A549 (cell line): Measurements from ENCODE around the gene DGUOK. TPM values are rescaled to one million over a fixed set of nuclear protein-coding genes. Genes with fewer than 3 reads are reported as not detected.

Experiments
- ATAC-seq, 2 experiments: fragments of 200-7000 bp in 1 of 2; fragments of >200 bp in 1 of 2; cut with Nextera tagmentation in 1 of 2; cut with Tn5 transposase in 1 of 2; 3 replicates each; pipeline versions ENCODE4 v1.8.0 to v1.9.1; 2018 to 2020; ENCODE audit warnings: mild to moderate bottlenecking in 1 of 2, moderate library complexity in 1 of 2
- CTCF ChIA-PET: fragments of 300-600 bp; sonication (Branson Sonifier 250); formaldehyde crosslinking; extraction: SDS; loops from one replicate; lab custom pipeline; 2021; ENCODE audit warnings: antibody characterized with exemption, inconsistent platforms; lab: Yijun Ruan, JAX
- POLR2A ChIA-PET: fragments of 350-600 bp; formaldehyde crosslinking; extraction: SDS; loops from one replicate; lab custom pipeline; 2021; ENCODE audit warnings: antibody characterized with exemption, inconsistent platforms; lab: Yijun Ruan, JAX
- DNase-seq, 2 experiments: peaks; one replicate each; pipeline versions ENCODE4 v3.0.0 to v3.0.0-alpha.2; 2011 to 2016; ENCODE audit warnings: low read depth in 1 of 2, low spot score in 1 of 2
- FAIRE-seq: peaks from 2 replicates; lab custom pipeline; 2011; peaks lifted over from hg19 to GRCh38; lab: Jason Lieb, UNC
- H3K27ac ChIP-seq, 2 experiments: fragments of >200 bp; sonication (Bioruptor Twin); formaldehyde crosslinking; 3 replicates each; pipeline ENCODE4 v1.5.1; 2016 to 2017
- H3K4me1 ChIP-seq: fragments of >200 bp; sonication (Bioruptor Twin); formaldehyde crosslinking; 3 replicates; pipeline ENCODE4 v1.6.1; 2016
- H3K4me2 ChIP-seq: fragments of >200 bp; sonication (Bioruptor Twin); formaldehyde crosslinking; 3 replicates; pipeline ENCODE4 v1.6.1; 2016
- H3K4me3 ChIP-seq: fragments of >200 bp; sonication (Bioruptor Twin); formaldehyde crosslinking; 3 replicates; pipeline ENCODE4 v1.5.1; 2016
- H3K9me3 ChIP-seq: fragments of >200 bp; sonication (Bioruptor Twin); formaldehyde crosslinking; 3 replicates; pipeline ENCODE4 v1.6.1; 2016
- CBX8 ChIP-seq: fragments of 200-600 bp; sonication (generic); IDR thresholded peaks from 2 replicates; pipeline ENCODE4 v1.6.1; 2016
- EHMT2 ChIP-seq: fragments of 200-600 bp; sonication (generic); IDR thresholded peaks from 2 replicates; pipeline ENCODE4 v1.6.1; 2016; ENCODE audit warnings: antibody characterized with exemption, low read depth, mild to moderate bottlenecking, moderate library complexity
- EP300 ChIP-seq, 2 experiments: fragments of >200 bp; sonication (Bioruptor Twin); formaldehyde crosslinking; IDR thresholded peaks; 2 replicates in 1 of 2; 3 replicates in 1 of 2; pipeline ENCODE4 v1.6.1; 2016 to 2017
- FOSL2 ChIP-seq, 2 experiments: fragments of 450-650 bp in 1 of 2; fragments of >200 bp in 1 of 2; sonication (Bioruptor Twin) in 1 of 2; formaldehyde crosslinking; IDR thresholded peaks; 2 replicates each; pipeline versions ENCODE4 v1.5.0 to v1.6.1; 2016 to 2020; ENCODE audit warnings: mild to moderate bottlenecking in 1 of 2, moderate library complexity in 1 of 2
- FOXS1 ChIP-seq: fragments of 250-450 bp; sonication (Bioruptor Pico); IDR thresholded peaks from 2 replicates; pipeline ENCODE4 v1.5.0; 2020; ENCODE audit warnings: mild to moderate bottlenecking, moderate library complexity
- GATA3 ChIP-seq: IDR thresholded peaks from 2 replicates; pipeline ENCODE4 v1.6.1; 2012; ENCODE audit warnings: borderline replicate concordance
- HEYL ChIP-seq: fragments of 250-450 bp; sonication (Bioruptor Pico); IDR thresholded peaks from 2 replicates; pipeline ENCODE4 v1.8.0; 2021; ENCODE audit warnings: mild to moderate bottlenecking, moderate library complexity
- HOXB5 ChIP-seq: fragments of 250-450 bp; sonication (Bioruptor Pico); IDR thresholded peaks from 2 replicates; pipeline ENCODE4 v1.5.0; 2020; ENCODE audit warnings: mild to moderate bottlenecking, moderate library complexity
- MAFK ChIP-seq: fragments of 450-650 bp; IDR thresholded peaks from 2 replicates; pipeline ENCODE4 v1.6.1; 2014; ENCODE audit not compliant: partially characterized antibody
- MAZ ChIP-seq: fragments of 150-350 bp; IDR thresholded peaks from 2 replicates; pipeline ENCODE4 v1.6.1; 2014; ENCODE audit warnings: antibody characterized with exemption, low read depth, low read length, borderline replicate concordance
- NPAS2 ChIP-seq: fragments of 250-450 bp; sonication (Bioruptor Pico); IDR thresholded peaks from 2 replicates; pipeline ENCODE4 v1.8.0; 2022; ENCODE audit warnings: mild to moderate bottlenecking, moderate library complexity, borderline replicate concordance
- POLR2AphosphoS2 ChIP-seq: conservative IDR thresholded peaks from 2 replicates; pipeline ENCODE4 v1.6.1; 2012; ENCODE audit warnings: low read length, improper control_type of control experiment, inconsistent platforms
- RAD21 ChIP-seq, 2 experiments: fragments of >200 bp in 1 of 2; sonication (Bioruptor Twin) in 1 of 2; formaldehyde crosslinking in 1 of 2; IDR thresholded peaks in 1 of 2; conservative IDR thresholded peaks in 1 of 2; 2 replicates in 1 of 2; 3 replicates in 1 of 2; pipeline ENCODE4 v1.6.1; 2012 to 2018; ENCODE audit warnings: inconsistent platforms in 1 of 2
- RCOR1 ChIP-seq: fragments of 150-350 bp; IDR thresholded peaks from 2 replicates; pipeline ENCODE4 v1.6.1; 2014; ENCODE audit warnings: antibody characterized with exemption, low read length, low read depth
- RFX5 ChIP-seq: fragments of 450-650 bp; IDR thresholded peaks from 2 replicates; pipeline ENCODE4 v1.7.1; 2014; ENCODE audit warnings: antibody characterized with exemption, mild to moderate bottlenecking, moderate library complexity
- SREBF2 ChIP-seq: fragments of 450-650 bp; IDR thresholded peaks from 2 replicates; pipeline ENCODE4 v1.6.1; 2014; ENCODE audit warnings: mild to moderate bottlenecking, moderate library complexity
- ZC3H11A ChIP-seq: fragments of 450-650 bp; IDR thresholded peaks from 2 replicates; pipeline ENCODE4 v1.6.1; 2014; ENCODE audit warnings: antibody characterized with exemption, mild to moderate bottlenecking
- ZNF302 ChIP-seq: fragments of 250-450 bp; sonication (Bioruptor Pico); IDR thresholded peaks from 2 replicates; pipeline ENCODE4 v1.9.0; 2021; ENCODE audit warnings: inconsistent platforms, mild to moderate bottlenecking, moderate library complexity
- WGBS: methylation state at CpG from one replicate; pipeline ENCODE4 v1.1.6; 2017; ENCODE audit errors: missing lambda C conversion rate; 5-methylcytosine and 5-hydroxymethylcytosine counted together
- polyA plus RNA-seq, 4 experiments: library from polyadenylated mRNA; depleted of rRNA in 3 of 4; stranded (reverse); fragments of >200 nt; fragmentation: RNase III in 1 of 4; extraction: RNeasy Plus Mini Kit Qiagen cat#74134 plus additional on column Dnase treatment in 1 of 4; gene quantifications; 2 replicates in 3 of 4; 3 replicates in 1 of 4; pipeline ENCODE4 v1.2.3, GENCODE V29; 2011 to 2017
- TF ChIP-seq, protein P1 (sequence below): fragments of 250-450 bp; sonication (Bioruptor Pico); IDR thresholded peaks from 2 replicates; pipeline ENCODE4 v1.5.0; 2021; ENCODE audit warnings: mild to moderate bottlenecking, moderate library complexity, borderline replicate concordance
- TF ChIP-seq, protein P2 (sequence below): fragments of >200 bp; sonication (Bioruptor Twin); formaldehyde crosslinking; IDR thresholded peaks from 3 replicates; pipeline ENCODE4 v1.5.1; 2016
- TF ChIP-seq, protein P3 (sequence below): IDR thresholded peaks from 2 replicates; pipeline ENCODE4 v1.6.1; 2012

The DGUOK gene
- polyA plus RNA-seq, 2 of the 4 experiments (the other 2 are of a cell fraction), result 128 to 145 TPM

DNA sequence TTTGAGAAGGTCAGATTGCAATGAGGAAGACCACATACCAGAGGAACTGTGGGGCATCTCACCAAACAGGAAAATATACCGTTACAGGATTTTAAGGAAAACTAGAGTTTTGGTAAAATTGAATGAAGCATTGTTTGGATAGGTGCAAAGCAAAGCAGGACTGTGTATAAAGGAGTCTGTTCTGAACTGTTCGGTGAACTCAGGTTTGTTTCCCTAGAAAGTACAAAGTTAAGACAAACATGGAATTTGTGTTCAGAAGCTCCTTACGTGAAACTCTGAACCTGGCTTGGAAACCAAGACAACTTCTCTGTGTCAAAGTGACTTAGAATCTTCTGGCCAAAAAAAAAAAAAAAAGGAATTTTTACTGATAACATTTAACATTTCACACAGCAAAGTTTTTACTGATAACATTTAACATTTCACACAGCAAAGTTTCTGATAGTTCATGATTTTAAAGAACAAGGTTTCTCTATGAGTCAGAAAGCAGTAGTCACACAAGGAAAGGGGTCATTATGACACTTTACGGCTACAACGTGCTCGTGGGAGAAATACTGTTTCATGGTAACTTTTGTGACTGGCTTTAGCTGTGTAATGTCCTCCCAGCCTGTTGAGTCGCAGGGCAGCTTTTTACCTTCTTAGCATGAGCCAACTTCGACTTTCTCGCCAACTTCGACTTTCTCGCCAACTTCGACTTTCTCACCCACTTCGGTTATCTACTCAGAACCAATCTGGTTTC, 36.9 kb downstream of the DGUOK start:
- Histone ChIP-seq H3K9me3 (no peaks in the 10 kb centered on the region), H3K27ac (no peak overlapping the region), H3K4me1 (no peaks in the 10 kb centered on the region)
- CTCF ChIA-PET, result interaction anchor here (1.2 to 1.5 kb wide), 2 partner anchors 9 to 25 kb away, joined by 3 to 4 read pairs; no protein-coding TSS in a partner anchor
- no peak for FAIRE-seq
- TF ChIP-seq NPAS2 (CRISPR knock-in tag) (no peak), HOXB5 (CRISPR knock-in tag) (no peak), ZNF302 (CRISPR knock-in tag) (no peak), EP300 (IDR thresholded peaks at IDR 0.05) (no peak), SREBF2 (no peak), GATA3 (no peak), MAZ (no peak), ZC3H11A (no peak), RFX5 (no peak)
- TF ChIP-seq, protein P1, sequence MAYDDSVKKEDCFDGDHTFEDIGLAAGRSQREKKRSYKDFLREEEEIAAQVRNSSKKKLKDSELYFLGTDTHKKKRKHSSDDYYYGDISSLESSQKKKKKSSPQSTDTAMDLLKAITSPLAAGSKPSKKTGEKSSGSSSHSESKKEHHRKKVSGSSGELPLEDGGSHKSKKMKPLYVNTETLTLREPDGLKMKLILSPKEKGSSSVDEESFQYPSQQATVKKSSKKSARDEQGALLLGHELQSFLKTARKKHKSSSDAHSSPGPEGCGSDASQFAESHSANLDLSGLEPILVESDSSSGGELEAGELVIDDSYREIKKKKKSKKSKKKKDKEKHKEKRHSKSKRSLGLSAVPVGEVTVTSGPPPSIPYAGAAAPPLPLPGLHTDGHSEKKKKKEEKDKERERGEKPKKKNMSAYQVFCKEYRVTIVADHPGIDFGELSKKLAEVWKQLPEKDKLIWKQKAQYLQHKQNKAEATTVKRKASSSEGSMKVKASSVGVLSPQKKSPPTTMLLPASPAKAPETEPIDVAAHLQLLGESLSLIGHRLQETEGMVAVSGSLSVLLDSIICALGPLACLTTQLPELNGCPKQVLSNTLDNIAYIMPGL (CRISPR knock-in tag), result no peak
- TF ChIP-seq, all 56 proteins: peak for 0
- H3K4me3 ChIP-seq, result no peak overlapping the region
- ATAC-seq, result no peak
- WGBS, result 87% methylated on average over 13 of the region's 13 CpGs
- no peak for DNase-seq
- POLR2A ChIA-PET, result no interaction called here
- H3K4me2 ChIP-seq, result no peak overlapping the region

DNA sequence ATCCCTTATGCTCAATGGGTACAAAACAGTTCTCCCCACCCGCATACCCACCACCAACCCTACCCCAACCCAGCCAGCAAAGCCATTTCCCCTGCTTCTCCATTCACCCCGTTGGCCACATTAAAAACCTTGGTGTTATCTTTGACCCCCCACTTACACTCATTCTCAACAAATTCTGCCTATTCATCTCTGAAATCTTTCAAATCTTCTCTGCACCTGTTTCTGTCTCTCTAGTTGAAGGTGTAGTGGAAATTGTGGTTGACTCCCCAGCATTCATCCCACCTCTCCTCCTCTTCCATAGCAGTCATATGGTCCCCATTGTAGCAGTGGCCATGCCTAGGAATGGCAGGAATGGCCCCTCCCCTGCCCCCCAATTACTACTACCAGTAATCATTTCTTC, 37.5 kb downstream of the DGUOK start:
- TF ChIP-seq RAD21 (conservative IDR thresholded peaks at IDR 0.05 in 1 of 2, IDR thresholded peaks at IDR 0.05 in 1 of 2), result no peak
- TF ChIP-seq, protein P2, sequence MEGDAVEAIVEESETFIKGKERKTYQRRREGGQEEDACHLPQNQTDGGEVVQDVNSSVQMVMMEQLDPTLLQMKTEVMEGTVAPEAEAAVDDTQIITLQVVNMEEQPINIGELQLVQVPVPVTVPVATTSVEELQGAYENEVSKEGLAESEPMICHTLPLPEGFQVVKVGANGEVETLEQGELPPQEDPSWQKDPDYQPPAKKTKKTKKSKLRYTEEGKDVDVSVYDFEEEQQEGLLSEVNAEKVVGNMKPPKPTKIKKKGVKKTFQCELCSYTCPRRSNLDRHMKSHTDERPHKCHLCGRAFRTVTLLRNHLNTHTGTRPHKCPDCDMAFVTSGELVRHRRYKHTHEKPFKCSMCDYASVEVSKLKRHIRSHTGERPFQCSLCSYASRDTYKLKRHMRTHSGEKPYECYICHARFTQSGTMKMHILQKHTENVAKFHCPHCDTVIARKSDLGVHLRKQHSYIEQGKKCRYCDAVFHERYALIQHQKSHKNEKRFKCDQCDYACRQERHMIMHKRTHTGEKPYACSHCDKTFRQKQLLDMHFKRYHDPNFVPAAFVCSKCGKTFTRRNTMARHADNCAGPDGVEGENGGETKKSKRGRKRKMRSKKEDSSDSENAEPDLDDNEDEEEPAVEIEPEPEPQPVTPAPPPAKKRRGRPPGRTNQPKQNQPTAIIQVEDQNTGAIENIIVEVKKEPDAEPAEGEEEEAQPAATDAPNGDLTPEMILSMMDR, result no peak
- TF ChIP-seq EHMT2, result no peak
- TF ChIP-seq RCOR1, result no peak
- TF ChIP-seq POLR2AphosphoS2, result no peak
- TF ChIP-seq, protein P3, sequence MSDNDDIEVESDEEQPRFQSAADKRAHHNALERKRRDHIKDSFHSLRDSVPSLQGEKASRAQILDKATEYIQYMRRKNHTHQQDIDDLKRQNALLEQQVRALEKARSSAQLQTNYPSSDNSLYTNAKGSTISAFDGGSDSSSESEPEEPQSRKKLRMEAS, result no peak
- TF ChIP-seq MAFK, result no peak
- no peak for TF ChIP-seq CBX8
- no peak for TF ChIP-seq FOXS1 (CRISPR knock-in tag)
- DNase-seq (no peak), ATAC-seq (no peak), FAIRE-seq (no peak)
- ChIA-PET CTCF (interaction anchor here (1.2 to 1.5 kb wide), 3 partner anchors 8 to 26 kb away, joined by 3 to 5 read pairs (median 4); no protein-coding TSS in a partner anchor), POLR2A (no interaction called here)
- 59% methylated on average over 2 of the region's 2 CpGs for WGBS
- Histone ChIP-seq H3K4me3 (no peak overlapping the region), H3K9me3 (no peaks in the 10 kb centered on the region), H3K27ac (no peak overlapping the region), H3K4me1 (no peaks in the 10 kb centered on the region), H3K4me2 (no peak overlapping the region)

DNA sequence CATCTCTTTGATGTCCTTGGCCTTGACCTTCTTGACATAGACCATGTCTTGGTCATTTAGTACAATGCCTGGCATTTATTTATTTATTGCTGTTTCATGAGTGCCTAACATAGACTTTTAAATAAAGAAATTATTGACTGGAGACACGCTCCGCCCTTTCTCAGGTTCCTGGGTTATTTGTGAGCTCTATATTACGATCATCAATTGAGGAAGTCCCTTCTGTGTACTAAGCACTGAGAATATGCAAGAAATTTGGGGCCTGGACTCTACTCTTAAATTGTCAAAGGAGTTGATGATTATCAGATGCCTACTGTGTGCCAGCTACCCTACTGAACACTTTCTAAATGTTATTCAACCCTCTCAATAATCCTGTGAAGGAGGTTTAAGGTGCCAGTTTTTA, 38.4 kb downstream of the DGUOK start:
- POLR2A ChIA-PET, result no interaction called here
- H3K4me3 ChIP-seq, result no peak overlapping the region
- WGBS, result 94% methylated on average over 3 of the region's 3 CpGs
- TF ChIP-seq POLR2AphosphoS2 (no peak), FOSL2 (IDR thresholded peaks at IDR 0.05) (no peak), FOSL2 (CRISPR knock-in tag; IDR thresholded peaks at IDR 0.05) (no peak), HEYL (no peak)
- TF ChIP-seq, all 56 proteins: peak for 0
- no peak overlapping the region for H3K27ac ChIP-seq
- FAIRE-seq (no peak), ATAC-seq (no peak), DNase-seq (no peak)
- CTCF ChIA-PET, result interaction anchor here (1.2 to 2.0 kb wide), 4 partner anchors 11 to 15 kb away, joined by 3 to 11 read pairs (median 4); no protein-coding TSS in a partner anchor
- H3K9me3 ChIP-seq, result no peaks in the 10 kb centered on the region
- H3K4me1 ChIP-seq, result no peaks in the 10 kb centered on the region
- H3K4me2 ChIP-seq, result no peak overlapping the region
